ENCODE results near the gene GAL3ST2.

The GAL3ST2 gene

GRCh38 chr2:241820625-241821384 lies 44.2 kb downstream of the GAL3ST2 start:
- H3K4me1 ChIP-seq (ENCODE audit: control insufficient read depth in 2 of 2, insufficient read depth in 1 of 2, low read depth in 1 of 2, low read length in 2 of 2) = no peaks in the 10 kb centered on the region
- H3K27me3 ChIP-seq (ENCODE audit: control insufficient read depth in 3 of 3, insufficient read depth in 3 of 3, low read depth in 1 of 3, low read length in 3 of 3) = no peaks in the 10 kb centered on the region
- no peak overlapping the region for H3K4me3 ChIP-seq (ENCODE audit: low read length in 2 of 2)
- H4K8ac ChIP-seq (ENCODE audit: low read depth, low read length) = no peak overlapping the region
- H3K27ac ChIP-seq (replicated peaks; ENCODE audit: low read length) = no peak overlapping the region
- no peak overlapping the region for H2BK120ac ChIP-seq (ENCODE audit: low read depth, low read length)
- H2AFZ ChIP-seq (ENCODE audit: low read length) = no peak overlapping the region
- H2BK5ac ChIP-seq (ENCODE audit: low read length) = peak overlapping the region; percentile 24
- no peak overlapping the region for H3K4me2 ChIP-seq (ENCODE audit: insufficient read depth, low read length, poor library complexity, severe bottlenecking)
- peak overlapping the region; percentile 91 for H3K18ac ChIP-seq (ENCODE audit: low read length)
- H2BK15ac ChIP-seq (ENCODE audit: low read length) = peak overlapping the region; percentile 81
- H3K4ac ChIP-seq (ENCODE audit: low read length) = peak overlapping the region; percentile 84
- peak overlapping the region; percentile 55 for H3K23ac ChIP-seq (ENCODE audit: low read depth, low read length, poor library complexity)
- peak overlapping the region; percentile 46 for H2BK12ac ChIP-seq (ENCODE audit: low read length)
- no CpG with 5 or more reads among the region's 31 CpGs for WGBS, 2 donors (ENCODE audit: extremely low coverage in 2 of 2, insufficient read length in 2 of 2, insufficient replicate concordance in 1 of 2)
- peak overlapping the region; percentile 71 for H3K14ac ChIP-seq (ENCODE audit: low read length)
- peaks cover 3% of the 10 kb centered on the region for H3K79me1 ChIP-seq (ENCODE audit: low read depth, low read length)
- no peak overlapping the region for H3K9ac ChIP-seq (ENCODE audit: low read depth, low read length, poor library complexity)
- peak overlapping the region; percentile 94 for H2AK5ac ChIP-seq (ENCODE audit: low read depth, low read length)
- H4K91ac ChIP-seq (ENCODE audit: low read depth, low read length, poor library complexity) = no peak overlapping the region
- DNase-seq (ENCODE audit: low spot score) = no peak
- H3K9me3 ChIP-seq (replicated peaks in 1 of 2; ENCODE audit: control insufficient read depth in 2 of 2, insufficient read depth in 1 of 2, low read depth in 1 of 2, low read length in 2 of 2) = peaks cover 0 to 4% of the 10 kb centered on the region in 2 donors
- no peaks in the 10 kb centered on the region for H3K36me3 ChIP-seq (replicated peaks in 1 of 2; ENCODE audit: control insufficient read depth in 2 of 2, insufficient read depth in 2 of 2, low read length in 2 of 2)

DNA sequence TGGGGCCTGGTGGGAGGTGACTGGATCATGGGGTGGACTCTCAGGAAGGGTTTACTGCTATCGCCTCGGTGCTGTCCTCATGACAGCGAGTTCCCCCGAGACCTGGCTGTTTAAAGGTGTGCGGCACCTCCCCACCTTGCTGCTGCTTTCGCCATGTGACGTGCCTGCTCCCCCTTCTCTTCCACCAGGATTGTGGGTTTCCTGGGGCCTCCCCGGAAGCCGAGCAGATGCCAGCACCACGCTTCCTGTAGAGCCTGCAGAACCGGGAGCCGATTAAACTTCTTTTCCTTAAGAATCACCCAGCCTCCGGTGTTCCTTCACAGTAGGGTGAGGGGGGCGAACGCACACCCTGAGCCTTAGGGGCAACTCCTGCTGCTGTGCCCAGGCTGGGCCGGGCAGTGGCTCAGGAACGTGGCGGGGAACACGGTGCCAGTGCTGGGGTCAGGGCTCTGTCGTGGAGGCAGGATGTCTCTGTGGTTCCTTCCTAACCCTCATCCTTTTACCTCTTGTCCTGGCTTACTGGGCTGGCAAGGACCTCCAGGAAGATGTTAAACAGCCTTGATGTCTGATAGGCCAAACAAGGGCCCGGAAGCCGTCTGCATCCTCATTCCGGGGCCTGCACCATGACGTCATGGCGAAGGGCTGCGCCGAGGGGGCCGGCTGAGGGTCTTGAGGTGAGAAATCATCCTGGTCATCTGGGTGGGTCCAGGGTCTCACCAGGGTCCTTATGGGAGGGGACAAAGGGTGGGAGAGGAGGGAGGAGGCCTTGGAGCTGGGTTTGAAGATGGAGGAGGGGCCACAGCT lies 45.0 kb downstream of the GAL3ST2 start:
- WGBS, 2 donors (ENCODE audit: extremely low coverage in 2 of 2, insufficient read length in 2 of 2, insufficient replicate concordance in 1 of 2) = no CpG with 5 or more reads among the region's 28 CpGs
- H2BK5ac ChIP-seq (ENCODE audit: low read length) = no peak overlapping the region
- H3K79me1 ChIP-seq (ENCODE audit: low read depth, low read length) = peaks cover 3% of the 10 kb centered on the region
- no peak overlapping the region for H3K27ac ChIP-seq (replicated peaks; ENCODE audit: low read length)
- H2BK120ac ChIP-seq (ENCODE audit: low read depth, low read length) = no peak overlapping the region
- H3K36me3 ChIP-seq (replicated peaks in 1 of 2; ENCODE audit: control insufficient read depth in 2 of 2, insufficient read depth in 2 of 2, low read length in 2 of 2) = no peaks in the 10 kb centered on the region
- H4K91ac ChIP-seq (ENCODE audit: low read depth, low read length, poor library complexity) = no peak overlapping the region
- H3K4me2 ChIP-seq (ENCODE audit: insufficient read depth, low read length, poor library complexity, severe bottlenecking) = no peak overlapping the region
- no peaks in the 10 kb centered on the region for H3K4me1 ChIP-seq (ENCODE audit: control insufficient read depth in 2 of 2, insufficient read depth in 1 of 2, low read depth in 1 of 2, low read length in 2 of 2)
- H3K9ac ChIP-seq (ENCODE audit: low read depth, low read length, poor library complexity) = no peak overlapping the region
- H3K27me3 ChIP-seq (ENCODE audit: control insufficient read depth in 3 of 3, insufficient read depth in 3 of 3, low read depth in 1 of 3, low read length in 3 of 3) = no peaks in the 10 kb centered on the region
- H3K4me3 ChIP-seq (ENCODE audit: low read length in 2 of 2) = peak overlapping the region in 1 of 2 donors; percentile 6
- H2AK5ac ChIP-seq (ENCODE audit: low read depth, low read length) = peak overlapping the region; percentile 94
- DNase-seq (ENCODE audit: low spot score) = no peak
- no peak overlapping the region for H3K14ac ChIP-seq (ENCODE audit: low read length)
- H3K18ac ChIP-seq (ENCODE audit: low read length) = no peak overlapping the region
- no peak overlapping the region for H4K8ac ChIP-seq (ENCODE audit: low read depth, low read length)
- H3K4ac ChIP-seq (ENCODE audit: low read length) = no peak overlapping the region
- no peak overlapping the region for H2BK12ac ChIP-seq (ENCODE audit: low read length)
- no peak overlapping the region for H3K23ac ChIP-seq (ENCODE audit: low read depth, low read length, poor library complexity)
- H3K9me3 ChIP-seq (replicated peaks in 1 of 2; ENCODE audit: control insufficient read depth in 2 of 2, insufficient read depth in 1 of 2, low read depth in 1 of 2, low read length in 2 of 2) = peaks cover 0 to 5% of the 10 kb centered on the region in 2 donors
- H2AFZ ChIP-seq (ENCODE audit: low read length) = no peak overlapping the region
- no peak overlapping the region for H2BK15ac ChIP-seq (ENCODE audit: low read length)

DNA sequence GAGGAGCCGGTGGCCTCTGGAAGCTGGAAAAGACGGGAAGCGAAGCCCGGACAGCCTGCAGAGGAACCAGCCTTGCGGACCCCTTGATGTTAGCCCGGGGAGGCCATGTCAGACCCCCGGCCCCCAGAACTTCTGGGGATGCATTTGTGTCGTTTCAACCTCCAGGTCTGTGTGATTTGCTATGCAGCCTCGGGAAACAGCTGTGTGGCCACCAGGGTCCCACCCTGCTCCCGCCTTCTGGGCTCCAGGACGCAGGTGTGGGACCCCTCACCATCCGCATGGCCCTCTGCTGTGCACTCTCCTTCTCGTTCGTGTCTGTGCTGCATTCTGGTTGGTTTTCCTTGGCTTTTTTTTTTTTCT lies 45.6 kb downstream of the GAL3ST2 start:
- Histone ChIP-seq H3K4me1 (ENCODE audit: control insufficient read depth in 2 of 2, insufficient read depth in 1 of 2, low read depth in 1 of 2, low read length in 2 of 2) (no peaks in the 10 kb centered on the region), H3K18ac (ENCODE audit: low read length) (no peak overlapping the region), H2BK5ac (ENCODE audit: low read length) (no peak overlapping the region), H3K79me1 (ENCODE audit: low read depth, low read length) (peaks cover 3% of the 10 kb centered on the region), H3K4ac (ENCODE audit: low read length) (no peak overlapping the region), H2BK12ac (ENCODE audit: low read length) (peak overlapping the region; percentile 8), H3K23ac (ENCODE audit: low read depth, low read length, poor library complexity) (no peak overlapping the region), H4K91ac (ENCODE audit: low read depth, low read length, poor library complexity) (no peak overlapping the region), H2BK15ac (ENCODE audit: low read length) (no peak overlapping the region), H3K9me3 (replicated peaks in 1 of 2; ENCODE audit: control insufficient read depth in 2 of 2, insufficient read depth in 1 of 2, low read depth in 1 of 2, low read length in 2 of 2) (peaks cover 4 to 9% of the 10 kb centered on the region in 2 donors), H3K36me3 (replicated peaks in 1 of 2; ENCODE audit: control insufficient read depth in 2 of 2, insufficient read depth in 2 of 2, low read length in 2 of 2) (no peaks in the 10 kb centered on the region), H2BK120ac (ENCODE audit: low read depth, low read length) (no peak overlapping the region), H3K14ac (ENCODE audit: low read length) (no peak overlapping the region), H3K27me3 (ENCODE audit: control insufficient read depth in 3 of 3, insufficient read depth in 3 of 3, low read depth in 1 of 3, low read length in 3 of 3) (no peaks in the 10 kb centered on the region), H2AFZ (ENCODE audit: low read length) (no peak overlapping the region), H3K27ac (replicated peaks; ENCODE audit: low read length) (no peak overlapping the region), H2AK5ac (ENCODE audit: low read depth, low read length) (peak overlapping the region; percentile 63), H3K4me3 (ENCODE audit: low read length in 2 of 2) (no peak overlapping the region), H4K8ac (ENCODE audit: low read depth, low read length) (no peak overlapping the region), H3K9ac (ENCODE audit: low read depth, low read length, poor library complexity) (no peak overlapping the region), H3K4me2 (ENCODE audit: insufficient read depth, low read length, poor library complexity, severe bottlenecking) (no peak overlapping the region)
- no peak for DNase-seq (ENCODE audit: low spot score)
- WGBS, 2 donors (ENCODE audit: extremely low coverage in 2 of 2, insufficient read length in 2 of 2, insufficient replicate concordance in 1 of 2) = no CpG with 5 or more reads among the region's 14 CpGs

Measured in neuronal stem cell (in vitro differentiated cells).